GM18498 (cell line): Measurements from ENCODE around the gene FAM168A.
"Not testable (repeated sequence)": the region's sequence is repeated elsewhere in the genome, so short reads cannot be mapped to it uniquely, and the experiment has no call there.

Experiments
- ATAC-seq: cut with Tn5 transposase; IDR thresholded peaks from one replicate; pipeline ENCODE4 v1.9.1; 2021; ENCODE audit warnings: mild to moderate bottlenecking, moderate library complexity; ENCODE audit not compliant: unreplicated experiment

FAM168A gene

DNA sequence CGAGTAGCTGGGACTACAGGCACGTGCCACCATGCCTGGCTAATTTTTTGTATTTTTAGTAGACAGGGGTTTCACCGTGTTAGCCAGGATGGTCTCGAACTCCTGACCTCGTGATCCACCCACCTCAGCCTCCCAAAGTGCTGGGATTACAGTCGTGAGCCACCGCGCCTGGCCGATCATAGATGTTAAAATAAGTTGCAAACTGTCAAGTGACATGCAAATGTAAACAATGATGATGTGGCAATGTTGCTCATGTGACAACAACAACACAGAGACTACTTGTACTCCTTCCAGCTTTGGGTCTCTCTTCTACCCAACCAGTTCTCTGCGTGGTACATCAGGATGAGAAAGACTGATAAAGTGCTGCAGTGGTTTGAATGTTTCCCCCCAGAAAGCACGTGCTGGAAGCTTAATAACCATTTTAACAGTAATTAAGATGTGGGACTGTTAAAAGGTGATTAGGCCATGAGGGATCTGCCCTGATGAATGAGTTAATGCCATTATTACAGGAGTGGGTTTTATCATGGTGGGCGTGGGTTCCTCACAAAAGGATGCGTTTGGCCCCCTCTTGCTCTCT lies 127.8 kb downstream of the FAM168A start:
- ATAC-seq, result not testable (repeated sequence)

DNA sequence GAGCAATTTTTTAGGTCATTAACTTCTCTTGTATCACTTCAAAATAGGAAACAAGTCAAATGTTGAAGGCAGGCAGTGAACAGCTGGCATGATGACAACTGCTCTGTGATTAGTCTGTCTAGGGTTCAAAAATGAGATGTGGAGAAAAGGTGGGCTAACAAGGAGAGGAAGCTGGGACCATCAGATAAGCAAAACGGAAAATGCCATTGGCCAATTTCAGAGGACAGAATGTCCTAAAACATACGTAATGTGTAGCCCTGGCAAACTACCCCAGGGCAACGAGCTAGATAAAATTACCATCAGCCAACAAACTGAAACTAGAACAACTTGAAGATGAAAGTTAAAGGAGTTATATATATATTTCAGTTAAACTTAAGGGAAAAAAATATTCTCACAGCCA lies 128.5 kb downstream of the FAM168A start:
- no peak for ATAC-seq

DNA sequence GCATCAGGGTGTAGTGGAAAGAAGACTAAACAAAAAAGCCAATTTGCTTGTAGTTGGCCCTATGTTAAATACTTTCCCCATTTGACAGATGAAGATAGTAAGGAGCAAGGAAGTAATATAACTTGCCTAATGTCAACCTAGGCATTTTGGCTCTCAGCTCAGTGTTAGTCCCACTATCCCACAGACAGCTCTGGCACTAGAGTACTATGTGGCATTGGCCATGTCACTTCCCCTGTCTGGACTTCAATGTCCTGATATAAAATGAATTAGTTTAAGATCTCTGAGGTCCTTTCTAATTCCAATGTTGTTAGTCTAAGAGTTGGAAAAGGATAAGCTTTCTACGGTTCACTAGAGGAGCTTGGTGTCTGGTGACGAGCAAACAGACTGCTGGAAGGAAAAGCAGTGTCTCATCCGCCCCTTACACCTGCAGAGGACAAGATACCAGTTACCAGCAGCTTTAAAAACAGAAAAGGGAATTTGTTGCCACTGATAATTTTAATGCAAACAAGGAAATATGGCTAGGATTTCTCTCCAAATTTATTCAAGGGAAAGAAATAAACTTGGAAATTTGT lies 129.2 kb downstream of the FAM168A start:
- no peak for ATAC-seq

DNA sequence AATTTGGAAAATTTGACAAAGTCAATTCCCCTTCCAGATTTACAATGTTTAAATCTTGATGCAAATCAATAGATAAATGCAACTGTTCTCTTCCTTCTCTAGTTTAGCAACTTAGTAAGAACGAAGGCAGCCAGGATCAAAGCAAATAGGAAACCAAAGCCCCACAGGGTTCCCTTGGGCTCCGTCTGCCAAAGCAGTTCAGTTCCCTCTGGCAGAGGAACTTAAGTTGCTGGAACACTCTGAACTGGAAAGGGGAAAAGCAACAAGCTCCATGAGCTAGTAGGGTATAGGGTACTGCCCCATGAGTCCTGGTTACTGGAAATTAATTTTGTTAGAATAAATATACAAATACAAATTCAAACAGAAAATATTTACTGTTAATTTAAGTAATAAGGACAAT lies 130.4 kb downstream of the FAM168A start:
- no peak for ATAC-seq

DNA sequence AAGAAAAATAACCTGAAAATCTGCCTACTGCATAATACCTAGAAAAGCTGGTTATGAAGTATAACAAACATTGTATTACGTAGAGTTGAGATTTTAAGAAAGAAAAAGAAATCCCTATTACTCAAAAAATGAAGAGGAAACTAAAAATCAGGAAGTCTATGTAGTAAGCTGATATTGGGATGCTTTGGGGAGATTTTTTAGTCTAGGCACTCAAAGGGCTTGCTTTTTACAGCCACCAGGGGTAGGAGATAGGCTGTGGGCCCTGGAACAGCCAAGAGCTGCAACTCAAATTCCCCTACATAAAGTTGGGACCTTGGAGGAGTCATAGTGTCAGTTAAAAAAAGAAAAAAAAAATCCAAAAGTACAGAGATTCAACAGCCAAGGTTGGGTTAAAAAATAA lies 131.3 kb downstream of the FAM168A start:
- no peak for ATAC-seq

DNA sequence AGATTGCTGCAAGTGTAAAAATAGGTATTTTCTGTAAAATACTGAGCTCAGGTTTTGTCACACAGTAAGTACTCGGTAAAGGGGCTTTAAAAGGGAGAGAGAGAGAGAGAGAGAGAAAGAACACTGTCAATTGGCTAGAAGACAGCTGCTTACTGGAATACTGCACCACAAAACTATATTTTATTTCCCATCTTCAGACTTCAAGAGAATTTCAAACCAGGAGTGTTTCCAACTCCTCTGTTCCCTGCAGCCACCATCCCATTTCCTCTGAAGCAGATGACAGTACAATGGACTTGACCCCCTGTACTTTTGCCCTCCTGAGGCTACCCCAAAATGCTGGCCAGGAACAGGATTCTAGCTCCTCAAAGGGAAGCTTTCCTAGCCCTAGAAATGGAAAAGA lies 132.0 kb downstream of the FAM168A start:
- no peak for ATAC-seq

DNA sequence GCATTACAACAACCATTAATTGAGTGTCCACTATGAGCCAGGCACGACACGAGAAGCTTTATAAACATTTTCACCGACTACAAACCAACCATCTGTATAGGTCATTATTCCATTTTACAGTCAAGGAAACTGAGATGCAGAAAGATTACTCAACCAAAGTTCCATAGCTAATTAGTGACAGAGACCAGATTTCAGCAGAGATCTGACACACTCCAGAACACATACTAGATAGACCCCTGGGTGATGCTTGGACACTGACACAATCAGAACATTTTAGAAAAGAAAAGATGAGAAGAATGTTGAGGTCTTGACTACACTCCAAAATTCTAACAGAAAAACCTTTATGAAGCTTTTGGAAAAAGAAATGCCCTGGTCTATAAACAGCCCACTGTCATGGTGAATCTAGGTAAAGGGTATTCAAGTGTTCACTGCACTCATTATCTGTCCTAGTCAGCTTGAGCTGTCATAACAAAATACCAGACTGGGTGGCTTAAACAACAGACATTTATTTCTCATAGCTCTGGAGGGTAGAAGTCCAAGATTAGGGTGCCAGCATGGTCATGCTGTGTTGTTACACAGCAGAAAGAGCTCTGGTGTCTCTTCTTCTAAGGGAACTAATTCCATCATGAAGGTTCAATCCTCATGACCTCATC lies 132.8 kb downstream of the FAM168A start:
- no peak for ATAC-seq

DNA sequence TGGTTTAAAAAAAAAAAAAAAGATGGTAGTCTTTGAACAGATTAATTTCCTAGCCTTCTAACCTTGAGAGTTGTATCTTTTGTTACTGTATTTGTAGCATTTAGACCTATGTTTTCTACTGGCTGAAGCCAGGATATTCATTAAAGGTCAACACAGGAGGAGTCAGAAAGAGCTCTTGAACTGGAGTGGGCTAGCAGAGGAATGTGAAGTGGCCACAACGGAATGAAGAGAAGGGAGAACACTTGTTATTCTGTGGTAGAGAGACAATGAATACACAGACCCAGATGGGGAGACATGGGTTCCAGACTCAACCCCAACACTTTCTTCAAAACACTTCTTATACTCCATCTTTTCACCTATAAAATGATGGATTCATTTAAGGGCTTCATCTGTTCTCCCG lies 133.6 kb downstream of the FAM168A start:
- ATAC-seq, result no peak

DNA sequence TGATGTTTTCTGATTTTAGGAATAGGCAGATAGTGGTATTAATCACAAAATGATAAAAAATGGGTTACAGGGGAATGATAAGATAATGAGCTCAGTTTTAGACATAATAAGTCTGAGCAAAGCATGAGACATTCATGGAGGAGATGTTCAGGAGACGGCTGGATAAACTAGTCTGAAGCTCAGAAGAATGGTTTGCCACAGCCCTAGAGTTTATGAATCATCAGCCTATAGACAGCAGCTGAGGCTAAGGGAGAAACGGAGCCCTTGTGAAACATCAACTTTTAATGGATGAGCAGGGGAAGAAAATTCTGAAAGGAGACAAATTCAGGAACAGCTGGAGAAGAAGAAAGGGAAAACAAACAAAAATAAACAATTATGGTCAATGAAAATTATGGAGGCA lies 134.6 kb downstream of the FAM168A start:
- ATAC-seq, result no peak

DNA sequence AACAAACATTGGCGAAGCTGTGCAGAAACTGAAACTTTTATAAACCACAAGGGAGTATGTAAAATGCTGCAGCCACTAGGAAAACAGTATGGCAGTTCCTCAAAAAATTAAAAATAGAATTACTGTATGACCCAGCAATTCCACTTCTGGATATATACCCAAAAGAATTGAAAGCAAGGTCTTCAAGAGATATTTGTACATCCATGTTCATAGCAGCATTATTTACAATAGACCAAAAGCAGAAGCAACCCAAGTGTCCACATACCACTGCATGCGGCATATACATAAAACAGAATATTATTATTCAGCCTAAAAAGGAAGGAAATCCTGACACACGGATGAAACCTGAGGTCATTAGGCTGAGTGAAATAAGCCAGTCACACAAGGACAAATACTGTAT lies 135.9 kb downstream of the FAM168A start:
- no peak for ATAC-seq

DNA sequence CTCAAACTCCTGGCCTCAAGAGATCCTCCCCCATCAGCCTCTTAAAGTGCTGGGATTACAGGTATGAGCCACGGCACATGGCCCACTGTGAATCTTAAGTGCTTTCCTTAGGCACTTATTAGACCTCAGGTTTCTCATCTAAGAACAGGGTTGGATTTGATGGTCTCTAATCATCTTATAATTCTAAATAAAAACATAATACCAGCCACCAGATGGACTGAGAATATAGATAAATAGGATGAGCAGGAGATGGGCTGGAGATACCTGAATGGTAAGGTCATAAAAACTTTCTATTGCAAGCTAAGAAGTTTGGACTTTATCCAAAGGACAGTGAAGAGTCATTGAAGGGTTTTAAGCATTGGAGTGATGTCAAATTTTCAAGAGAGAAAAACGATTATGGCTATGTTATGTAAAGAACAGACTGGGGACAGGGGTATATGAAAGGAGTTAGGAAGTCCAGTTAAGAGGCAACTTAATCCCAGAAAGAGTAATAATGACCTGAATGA lies 136.5 kb downstream of the FAM168A start:
- ATAC-seq, result no peak

DNA sequence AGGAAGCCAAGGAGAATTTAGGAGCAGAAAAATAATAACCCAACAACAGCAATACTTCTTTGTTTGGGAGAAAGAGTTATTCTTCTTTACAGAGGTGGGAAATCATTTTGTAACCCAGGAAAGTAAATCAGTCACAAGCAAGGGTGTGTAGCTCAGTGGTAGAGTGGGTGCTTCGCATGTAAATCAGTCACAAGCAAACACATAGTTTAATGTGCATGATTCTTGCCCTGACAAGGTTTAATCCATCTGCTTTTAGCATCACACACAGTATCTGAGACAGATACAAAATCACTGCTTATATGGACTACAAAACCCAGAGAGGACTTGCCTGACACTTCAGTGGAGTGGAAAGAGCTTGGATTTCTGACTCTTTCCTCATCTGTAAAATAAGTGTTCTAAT lies 139.7 kb downstream of the FAM168A start:
- no peak for ATAC-seq

DNA sequence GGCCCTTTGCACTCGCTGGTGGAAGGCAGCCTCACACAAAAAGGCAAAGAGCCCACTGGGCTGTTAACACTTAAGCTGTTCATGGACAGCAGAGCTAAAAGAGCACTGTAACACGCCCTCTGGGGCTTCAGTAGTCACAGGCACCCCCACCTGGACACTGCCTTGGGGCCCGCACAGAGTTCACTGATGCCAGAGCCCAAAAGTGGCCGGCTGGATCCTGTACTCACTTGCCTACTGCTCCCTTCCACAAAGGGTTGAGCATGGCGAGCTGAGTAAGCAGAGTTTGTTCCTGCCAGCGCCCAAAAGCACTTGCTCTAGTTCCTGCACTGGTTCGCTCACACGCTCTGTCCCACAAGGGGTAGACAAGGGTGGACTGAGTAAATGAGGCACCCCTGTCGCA lies 142.9 kb downstream of the FAM168A start:
- no peak for ATAC-seq

DNA sequence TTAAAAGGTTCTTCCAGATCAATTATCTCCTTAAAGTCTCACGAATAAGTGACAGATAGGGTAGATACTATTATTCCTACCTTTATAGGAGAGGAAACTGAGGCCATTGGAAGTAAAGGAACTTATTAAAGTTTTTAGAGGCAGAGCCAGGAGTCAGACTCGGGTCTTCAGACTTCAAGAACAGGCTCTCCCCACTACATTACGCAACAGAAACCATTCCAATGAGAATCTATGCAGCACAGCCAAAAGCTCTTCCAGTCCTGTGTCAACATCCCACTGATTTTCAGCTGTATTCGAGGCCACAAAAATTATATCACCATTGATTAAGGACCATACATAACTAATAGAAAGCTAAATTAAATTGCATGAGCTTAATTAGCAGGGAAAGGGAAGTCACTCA lies 144.3 kb downstream of the FAM168A start:
- ATAC-seq, result no peak

DNA sequence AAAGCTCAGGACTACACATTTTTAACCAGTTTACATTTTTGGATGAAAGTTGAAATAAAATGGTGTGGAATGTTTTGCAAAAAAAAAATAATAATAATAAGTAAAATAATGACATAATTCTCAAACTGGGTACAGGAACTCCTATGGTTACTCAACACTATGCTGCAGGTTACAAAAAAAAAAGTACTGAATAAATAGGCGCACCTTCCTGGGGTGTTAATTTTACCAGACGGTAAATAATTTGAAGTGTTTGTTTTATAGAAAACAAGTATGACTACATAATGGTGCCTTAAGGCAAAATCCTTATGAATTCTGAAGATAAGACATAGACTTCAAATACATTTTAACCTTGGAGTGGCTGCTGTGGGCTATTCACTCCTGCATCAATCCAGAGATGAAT lies 145.2 kb downstream of the FAM168A start:
- no peak for ATAC-seq

DNA sequence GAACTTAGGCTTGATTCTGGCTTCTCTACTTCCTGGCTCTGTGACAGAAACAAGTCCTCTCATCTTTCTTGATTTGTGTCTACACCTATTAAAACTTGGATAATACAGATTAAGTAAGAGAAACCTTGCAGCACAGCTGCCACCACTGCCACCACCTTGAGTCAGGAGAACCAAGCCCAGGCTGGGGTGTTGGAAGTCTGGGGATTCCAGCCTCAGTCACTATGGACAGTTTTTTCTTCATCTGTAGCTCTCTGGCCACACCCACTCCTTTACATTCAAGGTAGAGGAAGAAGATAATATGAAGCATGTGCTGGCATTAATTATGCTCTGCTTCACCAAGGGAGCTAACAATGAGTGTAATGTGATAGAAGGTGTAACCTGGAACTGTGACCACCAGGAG lies 146.0 kb downstream of the FAM168A start:
- ATAC-seq, result no peak

DNA sequence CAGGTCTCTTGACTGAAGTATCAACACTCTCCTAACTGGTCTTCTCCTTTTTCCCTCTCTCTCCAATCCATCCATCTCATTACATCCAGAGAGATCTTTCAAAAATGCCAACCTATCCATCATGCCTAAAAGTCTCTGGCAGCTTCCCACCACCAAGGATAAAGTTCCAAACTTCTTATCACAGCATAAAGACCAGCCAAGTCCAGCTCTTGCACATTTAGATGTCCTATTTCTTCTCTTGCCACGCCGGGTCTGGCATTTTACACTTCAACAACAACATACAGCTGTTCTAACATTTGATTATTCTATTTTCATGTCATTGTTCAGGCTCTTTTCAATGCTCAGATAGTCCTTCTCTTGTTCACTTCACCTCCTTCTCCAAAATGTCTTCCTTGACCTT lies 151.1 kb downstream of the FAM168A start:
- no peak for ATAC-seq

DNA sequence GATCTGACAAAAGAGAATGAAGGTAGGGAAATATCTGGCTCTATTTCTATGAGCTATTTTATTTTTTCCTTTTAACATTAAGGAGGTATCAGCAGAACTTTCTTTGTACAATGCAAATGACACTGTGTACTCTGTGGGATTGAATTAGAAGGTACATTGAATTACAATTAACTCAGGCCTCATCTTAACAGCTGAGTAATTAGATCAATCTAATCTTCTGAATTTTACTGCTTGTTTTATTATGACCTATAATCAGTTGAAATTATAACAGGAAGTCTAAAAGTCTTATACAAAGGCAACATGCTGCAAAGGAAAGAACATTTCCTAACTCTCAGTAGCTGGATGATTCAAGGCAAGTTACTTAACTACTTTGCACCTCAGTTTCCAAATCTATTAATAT lies 151.9 kb downstream of the FAM168A start:
- no peak for ATAC-seq

DNA sequence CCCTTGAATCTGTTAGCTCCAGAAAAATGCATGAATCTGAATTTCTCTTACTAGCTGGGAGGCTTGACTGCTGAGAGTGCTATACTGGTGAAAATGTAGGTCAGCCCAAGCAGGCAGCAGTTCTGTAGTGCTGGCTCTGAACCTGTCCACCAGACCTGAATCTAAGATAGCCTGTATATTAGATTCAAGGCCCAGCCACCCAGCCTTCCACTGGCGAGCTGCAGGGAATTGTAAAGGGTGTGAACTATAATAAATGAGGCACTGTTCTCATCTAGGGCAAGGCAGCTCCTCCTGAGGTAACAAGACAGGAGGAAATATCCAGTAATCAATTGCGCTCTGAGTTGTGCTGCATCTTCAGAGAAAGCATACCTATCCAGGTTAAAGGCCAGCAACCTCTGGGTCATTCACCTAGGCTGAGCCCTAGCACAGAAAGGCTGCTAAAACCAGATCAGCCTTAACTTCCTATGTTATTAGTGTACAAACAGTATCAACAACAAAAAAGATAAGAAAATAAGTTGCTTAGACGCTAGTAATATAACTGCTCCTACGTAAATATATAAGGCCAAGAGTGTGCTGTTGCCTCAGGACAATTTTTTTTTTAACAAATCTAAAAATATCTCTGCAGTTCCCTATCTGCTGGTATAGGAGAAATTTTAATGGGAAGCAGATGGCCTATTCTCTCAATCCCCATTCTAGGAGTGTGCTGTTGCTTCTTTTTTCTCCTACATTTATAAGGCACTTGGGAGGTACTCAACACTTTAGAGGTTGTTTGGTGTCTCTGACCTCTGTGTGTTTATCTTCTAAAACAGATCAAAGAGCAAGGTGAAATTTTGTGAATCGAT lies 158.7 kb downstream of the FAM168A start:
- no peak for ATAC-seq

DNA sequence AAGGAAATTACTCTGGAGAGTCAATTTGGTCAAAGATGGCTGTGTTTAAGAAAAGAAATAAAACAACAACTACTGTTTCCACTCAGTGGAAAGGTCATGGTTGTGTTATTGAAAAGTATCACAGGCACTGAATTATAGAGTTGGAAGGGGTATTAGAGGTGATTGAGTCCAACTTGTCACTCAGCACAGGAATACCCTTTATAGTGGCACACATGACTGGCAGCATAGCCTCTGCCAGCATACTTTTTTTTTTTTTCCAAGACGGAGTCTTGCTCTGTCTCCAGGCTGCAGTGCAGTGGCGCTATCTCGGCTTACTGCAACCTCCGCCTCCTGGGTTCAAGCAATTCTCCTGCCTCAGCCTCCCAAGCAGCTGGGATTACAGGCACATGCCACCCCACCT lies 161.1 kb downstream of the FAM168A start:
- not testable (repeated sequence) for ATAC-seq

DNA sequence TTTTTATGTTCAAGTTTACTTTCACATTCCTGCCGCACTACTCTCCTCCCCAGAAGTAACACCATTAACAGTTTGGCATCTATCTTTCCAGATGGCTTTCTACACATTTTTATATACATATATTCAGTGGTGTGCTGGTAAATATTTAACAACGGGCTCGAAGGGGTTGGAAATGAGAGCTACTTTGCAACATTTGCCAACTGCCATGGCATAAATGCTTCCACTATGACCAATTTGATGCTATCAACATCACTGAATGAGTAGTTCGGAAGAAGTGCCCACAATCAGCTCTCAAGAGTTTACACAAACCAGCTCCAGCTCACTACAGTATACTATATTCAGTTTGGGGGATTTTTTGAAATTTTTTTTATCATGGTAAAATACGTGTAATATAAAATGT lies 166.5 kb downstream of the FAM168A start:
- no peak for ATAC-seq

DNA sequence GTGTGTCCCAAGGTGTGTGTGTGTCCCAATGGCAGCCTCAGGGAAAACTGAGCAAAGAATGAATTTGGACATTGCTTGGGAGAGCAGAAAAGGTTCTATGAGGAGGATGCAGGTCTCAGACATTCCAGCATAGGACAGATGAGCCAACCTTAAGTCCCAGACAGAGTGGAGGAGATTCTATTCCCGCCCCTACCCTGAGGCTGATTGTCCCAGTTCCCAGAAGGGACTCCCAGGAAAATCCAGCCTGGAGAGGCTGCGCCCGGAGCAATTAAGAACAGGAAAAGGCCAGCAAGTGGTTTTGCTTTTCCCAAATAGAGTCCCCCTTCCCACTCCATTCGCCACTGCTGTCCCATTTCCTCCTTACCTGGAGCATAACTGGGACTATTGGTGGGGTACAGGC lies 167.6 kb downstream of the FAM168A start:
- no peak for ATAC-seq
